Motor neuron (in vitro differentiated cells): ENCODE measurements around the gene PLEKHG4B. TPM values are rescaled to one million over a fixed set of nuclear protein-coding genes. Genes with fewer than 3 reads are reported as not detected.

Experiments used
- ATAC-seq, 8 experiments: fragments of 200-7000 bp; cut with Tn5 transposase; replicated peaks in 6 of 8; 2 replicates each; pipeline ENCODE4 v1.8.0; 2021; ENCODE audit warnings: mild to moderate bottlenecking in 8 of 8, moderate library complexity in 8 of 8
- H3K27ac ChIP-seq, 2 donors: fragments of 250-450 bp; sonication (Bioruptor Pico); 2 replicates each; pipeline ENCODE4 v1.9.0; 2021; ENCODE audit warnings: antibody characterized with exemption in 2 of 2, mild to moderate bottlenecking in 2 of 2, moderate library complexity in 1 of 2
- H3K4me1 ChIP-seq, 2 donors: fragments of 250-450 bp; sonication (Bioruptor Pico); replicated peaks in 1 of 2; 2 replicates each; pipeline ENCODE4 v1.6.1; 2021; ENCODE audit warnings: antibody characterized with exemption in 2 of 2, mild to moderate bottlenecking in 2 of 2, moderate library complexity in 1 of 2
- H3K4me3 ChIP-seq, 5 donors: fragments of 250-450 bp; sonication (Bioruptor Pico); 2 replicates each; pipeline ENCODE4 v1.9.0; 2021; ENCODE audit warnings: antibody characterized with exemption in 5 of 5, mild to moderate bottlenecking in 5 of 5, moderate library complexity in 4 of 5
- WGBS, 10 experiments: fragments of 450-650 bp; shearing (Covaris generic); methylation state at CpG; one replicate each; pipeline ENCODE4 v1.0.0; 2022; 5-methylcytosine and 5-hydroxymethylcytosine counted together
- in situ Hi-C, 9 experiments: fragments of 400-800 bp; cut with MboI; loops; one replicate each; pipeline ENCODE4 v1.15.0; 2021; ENCODE audit warnings: low sequenced_read_pairs in 9 of 9, low pct_unique_long_range_greater_than_20kb in 2 of 9; ENCODE audit not compliant: unreplicated experiment in 9 of 9
- total RNA-seq, 8 experiments: library from RNA; unstranded; fragments of 300-600 nt; gene quantifications; 2 replicates each; pipeline versions ENCODE4 v1.2.3 to v1.2.4, GENCODE V29; 2022

PLEKHG4B gene
- total RNA-seq, 8 experiments from 2014 or later = 0.09 to 7.3 (median 3.2) TPM

DNA sequence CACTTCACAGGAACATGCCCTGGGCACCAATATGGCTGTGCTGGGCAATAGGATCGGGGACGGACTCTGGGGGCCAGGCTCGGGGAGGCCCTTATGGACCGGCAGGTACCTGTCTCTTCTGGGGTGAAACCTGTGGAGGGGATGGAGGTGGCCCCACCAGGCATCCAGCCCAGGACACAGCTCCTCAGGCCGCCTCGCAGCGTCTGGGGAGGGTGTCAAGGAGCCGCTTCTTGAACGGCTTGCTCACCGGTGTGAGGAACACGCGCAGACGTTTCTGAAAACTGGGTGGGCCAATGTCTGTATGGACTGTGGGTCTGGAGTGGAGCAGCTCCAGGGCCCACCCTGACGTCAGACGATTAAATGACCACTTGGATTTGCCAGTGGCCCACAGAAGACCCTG, 45.8 kb downstream of the PLEKHG4B start:
- WGBS, 10 experiments = 60 to 80% methylated on average over 1 to 2 of the region's 15 CpGs; no CpG with 5 or more reads in 8 of the 10 experiments
- in situ Hi-C loops = no loop called here
- H3K4me3 ChIP-seq = no peak overlapping the region
- no peak for ATAC-seq
- H3K4me1 ChIP-seq = no peaks in the 10 kb centered on the region
- H3K27ac ChIP-seq = no peak overlapping the region

DNA sequence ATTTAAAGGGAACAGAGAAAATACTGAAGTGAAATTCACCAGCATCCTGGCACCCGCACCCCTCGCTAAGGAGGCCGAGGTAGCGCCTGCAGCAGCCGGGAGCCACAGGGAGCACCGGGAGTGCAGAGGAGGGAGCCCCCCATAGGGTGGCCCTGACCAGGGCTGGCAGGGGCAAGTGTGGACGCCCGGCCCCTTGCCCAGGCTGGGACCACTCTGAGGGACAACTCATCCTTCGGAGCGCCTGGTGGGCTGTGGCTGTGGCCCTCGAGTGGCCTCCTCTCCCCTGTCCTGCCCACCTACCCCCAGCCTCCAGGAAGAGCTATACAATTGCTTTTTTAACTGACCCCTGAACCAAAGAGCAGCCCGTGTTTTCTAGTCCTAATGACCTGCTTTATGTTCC, 47.0 kb downstream of the PLEKHG4B start:
- 55 to 97% (median 64%) methylated on average over 2 to 7 of the region's 12 CpGs; no CpG with 5 or more reads in 5 of the 10 experiments for WGBS, 10 experiments
- no peak for ATAC-seq
- Histone ChIP-seq H3K4me1 (no peaks in the 10 kb centered on the region), H3K4me3 (no peak overlapping the region), H3K27ac (no peak overlapping the region)
- in situ Hi-C loops = no loop called here

DNA sequence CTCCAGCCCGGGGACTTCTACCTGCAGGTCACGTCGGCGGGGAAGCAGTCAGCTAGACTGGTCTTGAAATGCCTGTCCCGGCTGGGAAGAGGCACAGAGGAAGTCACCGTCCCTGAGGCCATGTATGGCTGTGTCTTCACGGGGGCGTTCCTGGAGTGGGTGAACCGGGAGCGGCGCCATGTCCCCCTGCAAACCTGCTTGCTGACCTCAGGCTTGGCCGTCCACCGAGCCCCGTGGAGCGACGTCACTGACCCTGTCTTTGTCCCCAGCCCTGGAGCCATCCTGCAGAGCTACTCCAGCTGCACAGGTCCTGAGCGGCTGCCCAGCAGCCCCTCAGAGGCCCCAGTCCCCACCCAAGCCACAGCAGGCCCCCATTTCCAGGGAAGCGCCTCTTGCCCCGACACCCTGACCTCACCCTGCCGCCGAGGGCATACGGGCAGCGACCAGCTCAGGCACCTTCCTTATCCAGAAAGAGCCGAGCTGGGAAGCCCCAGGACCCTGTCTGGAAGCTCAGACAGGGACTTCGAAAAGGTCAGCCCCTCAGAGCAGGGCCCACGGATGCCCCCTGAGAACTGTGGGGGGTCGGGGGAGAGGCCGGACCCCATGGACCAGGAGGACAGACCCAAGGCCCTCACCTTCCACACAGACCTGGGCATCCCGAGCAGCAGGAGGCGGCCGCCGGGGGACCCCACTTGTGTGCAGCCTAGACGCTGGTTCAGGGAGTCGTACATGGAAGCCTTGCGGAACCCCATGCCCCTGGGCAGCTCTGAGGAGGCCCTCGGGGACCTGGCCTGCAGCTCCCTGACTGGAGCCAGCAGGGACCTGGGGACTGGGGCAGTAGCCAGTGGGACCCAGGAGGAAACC, 47.8 kb downstream of the PLEKHG4B start:
- 80 to 95% (median 88%) methylated on average over 2 to 10 of the region's 36 CpGs; no CpG with 5 or more reads in 7 of the 10 experiments for WGBS, 10 experiments
- H3K4me3 ChIP-seq = no peak overlapping the region
- H3K4me1 ChIP-seq = no peaks in the 10 kb centered on the region
- no peak for ATAC-seq
- no peak overlapping the region for H3K27ac ChIP-seq
- in situ Hi-C loops = no loop called here

DNA sequence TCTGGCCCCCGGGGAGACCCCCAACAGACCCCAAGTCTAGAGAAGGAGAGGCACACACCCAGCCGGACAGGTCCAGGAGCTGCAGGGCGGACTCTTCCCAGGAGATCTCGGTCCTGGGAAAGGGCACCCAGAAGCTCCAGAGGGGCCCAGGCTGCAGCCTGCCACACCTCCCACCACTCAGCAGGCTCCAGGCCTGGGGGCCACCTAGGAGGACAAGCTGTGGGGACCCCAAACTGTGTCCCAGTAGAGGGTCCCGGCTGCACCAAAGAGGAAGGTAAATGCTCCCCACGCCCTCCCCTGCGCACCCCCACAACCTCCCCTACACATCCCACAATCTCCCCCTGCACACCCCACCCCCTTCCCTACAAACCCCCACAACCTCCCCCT, 48.5 kb downstream of the PLEKHG4B start:
- no peak overlapping the region for H3K4me3 ChIP-seq
- no peak for ATAC-seq
- H3K27ac ChIP-seq = no peak overlapping the region
- H3K4me1 ChIP-seq = no peaks in the 10 kb centered on the region
- in situ Hi-C loops = no loop called here
- WGBS, 10 experiments = no CpG with 5 or more reads among the region's 7 CpGs

DNA sequence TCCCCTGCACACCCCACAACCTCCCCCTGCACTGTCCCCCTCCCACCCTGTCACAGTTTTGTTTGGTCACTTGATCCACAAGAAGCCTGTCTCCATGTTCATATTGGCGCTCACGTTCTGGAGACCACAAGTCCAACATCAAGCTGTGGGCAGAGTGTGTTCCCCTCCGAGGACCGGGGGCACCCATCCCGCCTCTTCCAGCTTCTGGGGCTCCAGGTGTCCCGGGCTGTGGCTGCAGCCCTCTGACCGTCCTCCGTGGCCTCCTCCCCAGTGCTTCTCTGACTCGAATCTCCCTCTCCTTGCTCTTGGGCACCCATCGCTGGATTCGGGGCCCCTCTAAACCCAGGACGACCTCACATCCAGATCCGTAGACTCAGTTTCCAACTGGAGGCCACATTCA, 49.2 kb downstream of the PLEKHG4B start:
- no peaks in the 10 kb centered on the region for H3K4me1 ChIP-seq
- in situ Hi-C loops = no loop called here
- no peak for ATAC-seq
- H3K4me3 ChIP-seq = no peak overlapping the region
- no peak overlapping the region for H3K27ac ChIP-seq
- WGBS, 10 experiments = 61 to 100% (median 88%) methylated on average over 2 to 9 of the region's 13 CpGs; no CpG with 5 or more reads in 2 of the 10 experiments

DNA sequence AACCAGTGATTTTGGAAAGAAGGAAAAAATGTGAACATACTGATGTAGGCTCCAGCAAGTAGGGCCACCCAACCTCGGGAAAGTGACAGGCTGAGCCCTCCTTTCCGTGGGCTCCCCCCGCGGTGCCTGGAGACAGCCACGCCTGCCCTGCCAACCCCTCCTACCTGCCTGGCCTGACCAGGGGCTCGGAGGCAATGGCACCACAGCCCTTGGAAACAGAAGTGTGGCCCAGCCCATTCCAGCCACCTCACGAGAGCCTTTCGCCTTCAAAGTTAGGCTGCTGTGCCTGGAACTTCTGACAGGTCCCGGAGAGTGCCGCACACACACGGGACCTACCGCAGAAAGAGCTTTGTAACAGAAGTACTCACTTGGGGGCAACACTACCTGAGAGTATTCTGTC, 49.8 kb downstream of the PLEKHG4B start:
- WGBS, 10 experiments = 59 to 96% (median 86%) methylated on average over 3 to 11 of the region's 12 CpGs; no CpG with 5 or more reads in 1 of the 10 experiments
- no peak overlapping the region for H3K27ac ChIP-seq
- no peaks in the 10 kb centered on the region for H3K4me1 ChIP-seq
- ATAC-seq = no peak
- no peak overlapping the region for H3K4me3 ChIP-seq
- in situ Hi-C loops = no loop called here

DNA sequence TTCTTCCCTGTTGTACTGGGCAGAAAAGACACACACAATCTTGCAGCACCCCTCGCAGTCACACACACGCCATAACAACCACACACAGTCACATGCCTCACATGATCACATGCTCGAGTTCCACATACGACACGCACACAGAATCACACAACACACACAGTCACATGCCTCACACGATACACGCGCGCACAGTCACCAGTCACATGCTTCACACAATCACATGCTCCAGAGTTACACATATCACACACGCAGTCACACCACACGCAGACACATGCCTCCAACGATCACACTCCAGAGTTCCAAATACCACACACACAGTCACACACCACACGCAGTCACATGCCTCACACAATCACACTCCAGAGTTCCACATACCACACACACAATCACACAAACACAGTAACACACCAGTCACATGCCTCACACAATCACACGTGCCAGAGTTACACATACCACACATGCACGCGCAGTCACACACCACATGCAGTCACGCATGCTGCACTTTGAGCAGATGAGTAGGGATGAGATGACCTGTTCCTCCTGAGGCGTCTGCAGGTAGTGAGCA, 50.4 kb downstream of the PLEKHG4B start:
- in situ Hi-C loops = no loop called here
- no peak overlapping the region for H3K4me3 ChIP-seq
- H3K4me1 ChIP-seq = no peaks in the 10 kb centered on the region
- 73 to 100% (median 90%) methylated on average over 2 to 11 of the region's 18 CpGs; no CpG with 5 or more reads in 1 of the 10 experiments for WGBS, 10 experiments
- no peak overlapping the region for H3K27ac ChIP-seq
- ATAC-seq = peak in 2 of 8 experiments; percentile 22 to 32

DNA sequence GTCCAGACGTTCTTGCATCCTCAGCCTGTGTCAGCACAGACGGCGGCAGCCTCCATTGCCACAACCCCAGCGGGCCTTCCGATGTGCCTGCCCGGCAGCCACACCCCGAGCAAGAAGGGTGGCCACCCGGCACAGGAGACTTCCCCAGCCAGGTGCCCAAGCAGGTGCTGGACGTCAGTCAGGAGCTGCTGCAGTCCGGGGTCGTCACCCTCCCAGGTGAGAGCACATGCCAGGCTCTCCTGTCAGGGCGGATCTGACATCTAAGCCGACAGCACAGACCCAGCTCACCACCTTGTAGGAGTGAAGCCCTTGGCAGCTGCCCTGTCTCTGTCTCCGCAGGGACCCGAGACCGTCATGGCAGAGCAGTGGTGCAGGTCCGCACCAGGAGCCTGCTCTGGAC, 51.1 kb downstream of the PLEKHG4B start:
- Histone ChIP-seq H3K27ac (no peak overlapping the region), H3K4me3 (no peak overlapping the region), H3K4me1 (no peaks in the 10 kb centered on the region)
- no peak for ATAC-seq
- in situ Hi-C loops = no loop called here
- WGBS, 10 experiments = 60 to 100% (median 66%) methylated on average over 1 to 8 of the region's 17 CpGs; no CpG with 5 or more reads in 5 of the 10 experiments

DNA sequence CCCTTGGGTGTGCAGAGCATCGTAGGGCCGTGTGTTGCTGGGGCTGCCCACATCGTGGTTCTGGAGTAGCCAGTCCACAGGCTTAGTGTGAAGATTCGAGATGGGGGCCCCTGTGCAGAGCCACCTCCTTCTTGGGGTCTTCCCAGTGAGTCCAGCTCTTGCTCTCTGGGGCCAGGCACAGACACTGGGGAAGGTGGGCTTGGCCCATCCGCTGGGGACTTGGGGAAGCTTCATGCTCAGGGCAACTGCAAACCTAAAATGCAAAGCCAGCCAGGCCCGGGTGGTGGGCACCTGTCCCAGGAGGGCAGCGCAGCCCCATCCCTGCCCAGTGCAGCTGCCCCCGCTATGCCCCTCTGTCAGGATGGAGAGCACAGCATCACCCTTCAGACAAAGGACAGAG, 53.0 kb downstream of the PLEKHG4B start:
- H3K4me1 ChIP-seq = no peaks in the 10 kb centered on the region
- H3K27ac ChIP-seq = no peak overlapping the region
- 0 to 100% (median 68%) methylated on average over 1 to 5 of the region's 8 CpGs; no CpG with 5 or more reads in 6 of the 10 experiments for WGBS, 10 experiments
- no peak for ATAC-seq
- no peak overlapping the region for H3K4me3 ChIP-seq
- in situ Hi-C loops = no loop called here

DNA sequence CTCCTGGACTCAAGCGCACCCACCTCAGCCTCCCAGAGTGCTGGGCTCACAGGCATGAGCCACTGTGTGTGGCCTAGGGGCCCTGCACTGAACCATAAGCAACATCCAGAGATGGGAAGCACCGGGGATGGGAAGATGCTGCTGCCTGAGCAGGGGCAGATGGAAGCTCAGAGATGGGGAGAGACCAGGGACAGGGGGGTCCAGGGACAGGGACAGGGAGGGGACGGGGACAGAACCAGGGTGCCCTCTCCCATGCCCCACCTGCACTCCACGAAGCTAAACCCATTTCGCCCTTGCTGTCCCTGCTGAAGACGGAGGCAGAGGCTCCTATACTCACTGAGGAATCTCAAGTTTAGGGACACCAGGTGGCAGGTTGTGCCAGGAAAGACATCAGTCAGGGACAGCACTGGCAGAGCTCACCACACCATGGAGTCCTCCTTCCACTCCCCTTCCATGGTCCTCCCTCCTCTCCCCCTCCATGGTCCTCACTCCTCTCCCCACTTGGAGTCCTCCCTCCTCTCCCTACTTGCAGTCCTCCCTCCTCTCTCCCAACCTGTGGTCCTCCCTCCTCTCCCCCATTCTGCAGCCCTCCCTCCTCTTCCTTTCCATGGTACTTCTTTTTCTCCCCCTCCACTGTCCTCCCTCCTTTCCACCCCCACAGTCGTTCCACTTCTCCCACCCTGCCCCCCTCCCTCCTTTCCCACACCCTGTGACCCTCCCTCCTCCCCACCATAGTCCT, 53.8 kb downstream of the PLEKHG4B start:
- 100% methylated on average over 1 to 2 of the region's 7 CpGs; no CpG with 5 or more reads in 8 of the 10 experiments for WGBS, 10 experiments
- in situ Hi-C loops = no loop called here
- H3K27ac ChIP-seq = no peak overlapping the region
- no peaks in the 10 kb centered on the region for H3K4me1 ChIP-seq
- ATAC-seq = no peak
- no peak overlapping the region for H3K4me3 ChIP-seq

DNA sequence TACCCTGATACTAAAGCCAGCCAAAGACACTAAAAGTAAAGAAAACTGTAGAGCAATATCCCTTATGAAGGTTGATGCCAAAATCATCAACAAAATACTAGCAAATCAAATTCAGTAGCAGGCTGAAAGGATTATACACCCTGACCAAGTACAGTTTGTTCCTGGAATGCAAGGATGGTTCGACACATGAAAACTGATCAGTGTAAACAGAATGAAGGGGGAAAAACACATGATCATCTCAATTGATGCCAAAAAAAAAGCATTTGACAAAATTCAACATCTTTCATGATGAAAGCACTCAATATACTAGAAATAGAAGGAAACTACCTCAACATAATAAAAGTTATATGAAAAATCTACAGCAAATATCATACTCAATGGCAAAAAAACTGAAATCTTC, 55.8 kb downstream of the PLEKHG4B start:
- Histone ChIP-seq H3K4me1 (no peaks in the 10 kb centered on the region), H3K27ac (no peak overlapping the region), H3K4me3 (no peak overlapping the region)
- in situ Hi-C loops = no loop called here
- no peak for ATAC-seq
- 0 to 100% (median 83%) methylated on average over 1 of the region's 1 CpG; no CpG with 5 or more reads in 1 of the 10 experiments for WGBS, 10 experiments

DNA sequence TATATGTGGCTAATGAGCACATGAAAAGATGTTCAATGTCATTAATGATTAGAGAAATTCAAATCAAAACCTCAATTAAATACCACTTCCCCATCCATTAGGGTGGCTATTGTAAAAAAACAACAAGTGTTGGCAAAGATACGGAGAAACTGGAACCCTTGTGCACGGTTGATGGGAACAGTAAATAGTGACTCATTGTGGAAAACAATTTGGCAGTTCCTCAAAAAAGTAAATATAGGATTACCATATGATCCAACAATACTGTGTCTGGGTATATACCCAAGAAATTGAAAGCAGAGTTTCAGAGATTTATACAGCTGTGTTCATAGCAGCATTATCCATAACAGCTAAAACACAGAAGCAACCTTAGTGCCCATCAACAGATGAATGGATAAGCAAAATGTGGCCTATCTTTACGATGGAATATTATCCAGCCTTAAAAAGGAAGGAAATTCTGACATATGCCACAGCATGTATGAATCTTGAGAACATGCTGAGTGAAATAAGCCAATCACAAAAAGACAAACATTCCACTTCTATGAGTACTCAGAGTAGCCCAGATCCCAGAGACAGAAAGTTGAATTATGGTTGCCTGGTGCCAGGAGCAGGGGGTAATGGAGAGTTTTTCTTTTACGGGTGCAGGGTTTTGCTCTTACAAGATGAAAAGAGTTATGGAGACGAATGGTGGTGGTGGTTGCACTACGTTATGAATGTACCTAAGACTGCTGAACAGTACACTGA, 57.9 kb downstream of the PLEKHG4B start:
- Histone ChIP-seq H3K4me1 (no peaks in the 10 kb centered on the region), H3K27ac (no peak overlapping the region), H3K4me3 (no peak overlapping the region)
- ATAC-seq = no peak
- in situ Hi-C loops = no loop called here
- WGBS, 10 experiments = 39 to 100% (median 85%) methylated on average over 1 to 6 of the region's 6 CpGs
